Gastrocnemius medialis (tissue), 4 donors: ENCODE data around the gene PLAC8. TPM values are rescaled to one million over a fixed set of nuclear protein-coding genes. Genes with fewer than 3 reads are reported as not detected.

ENCODE experiments used
- ATAC-seq, 2 donors: fragments of 150-250 bp; one replicate each; pipeline ENCODE4 v1.9.1; 2016
- DNase-seq, 2 donors: peaks; one replicate each; pipeline ENCODE4 v3.0.0-alpha.2; 2019
- H3K27ac ChIP-seq, 4 donors: fragments of 200-600 bp; sonication (generic); 1 replicate in 1 of 4; 2 replicates in 3 of 4; pipeline ENCODE4 v1.5.1; 2016 to 2018; ENCODE audit warnings: mild to moderate bottlenecking in 2 of 4, moderate library complexity in 1 of 4
- H3K27me3 ChIP-seq, 3 donors: fragments of 200-600 bp; sonication (generic) in 2 of 3; 1 replicate in 1 of 3; 2 replicates in 2 of 3; pipeline versions ENCODE4 v1.5.1 to v1.6.0; 2016 to 2019; ENCODE audit warnings: mild to moderate bottlenecking in 1 of 3, moderate library complexity in 1 of 3
- H3K36me3 ChIP-seq, 2 donors: fragments of 200-600 bp; sonication (generic) in 1 of 2; one replicate each; pipeline ENCODE4 v1.5.1; 2017 to 2018
- H3K4me1 ChIP-seq, 2 donors: fragments of 200-600 bp; sonication (generic) in 1 of 2; one replicate each; pipeline ENCODE4 v1.5.1; 2016 to 2017; ENCODE audit warnings: mild to moderate bottlenecking in 2 of 2
- H3K4me3 ChIP-seq, 4 donors: fragments of 200-600 bp; sonication (generic) in 3 of 4; 1 replicate in 1 of 4; 2 replicates in 3 of 4; pipeline ENCODE4 v1.5.1; 2016 to 2019; ENCODE audit warnings: mild to moderate bottlenecking in 2 of 4
- H3K9me3 ChIP-seq, 3 donors: fragments of 200-600 bp; sonication (generic) in 2 of 3; 1 replicate in 1 of 3; 2 replicates in 2 of 3; pipeline ENCODE4 v1.5.1; 2016 to 2019
- CTCF ChIP-seq, 5 experiments: fragments of 450-650 bp in 3 of 5; fragments of 200-600 bp in 2 of 5; sonication (generic) in 2 of 5; IDR thresholded peaks in 4 of 5; conservative IDR thresholded peaks in 1 of 5; 1 replicate in 4 of 5; 2 replicates in 1 of 5; pipeline ENCODE4 v1.5.1; 2016 to 2019; ENCODE audit warnings: antibody characterized with exemption in 5 of 5, mild to moderate bottlenecking in 3 of 5, moderate library complexity in 3 of 5
- POLR2A ChIP-seq, 2 donors: fragments of 450-650 bp; IDR thresholded peaks; one replicate each; pipeline ENCODE4 v1.6.1; 2017; ENCODE audit warnings: antibody characterized with exemption in 2 of 2, mild to moderate bottlenecking in 2 of 2, moderate library complexity in 2 of 2
- in situ Hi-C, 4 donors: fragments of 200-750 bp; cut with MboI; loops; one replicate each; pipeline versions ENCODE4 v1.15.0 to v1.8.0; 2017; ENCODE audit warnings: low sequenced_read_pairs in 4 of 4
- intact Hi-C: fragments of 100-400 bp; cut with DNase I; formaldehyde crosslinking; loops from one replicate; pipeline ENCODE4 v1.15.1; 2023; ENCODE audit warnings: low total_unique reads
- total RNA-seq, 4 donors: library from RNA; depleted of rRNA; stranded (reverse); fragments of >200 nt; gene quantifications; one replicate each; pipeline versions ENCODE4 v1.1.0 to v1.2.3, GENCODE V29; 2016

PLAC8 gene
- total RNA-seq, 4 donors from 2014 or later: 0.23 to 1.1 (median 0.53) TPM; not detected in 1

GRCh38 chr4:83110970-83111750, 3.4 kb downstream of the PLAC8 start:
- Histone ChIP-seq H3K36me3 (no peaks in the 10 kb centered on the region), H3K9me3 (no peaks in the 10 kb centered on the region), H3K27me3 (no peaks in the 10 kb centered on the region), H3K4me1 (peaks cover 4% of the 10 kb centered on the region in 2 donors), H3K4me3 (peak overlapping the region in 2 of 4 donors; percentile 59 to 66), H3K27ac (no peak overlapping the region)
- ATAC-seq (no peak), DNase-seq (no peak)
- no peak for TF ChIP-seq POLR2A (IDR thresholded peaks at IDR 0.05)
- TF ChIP-seq CTCF (IDR thresholded peaks at IDR 0.05 in 4 of 5, conservative IDR thresholded peaks at IDR 0.05 in 1 of 5): no peak
- intact Hi-C loops: loop anchor here (1.0 to 5.0 kb wide), 2 partner anchors 36 to 99 kb away; partner anchors contain the start of gene LIN54
- in situ Hi-C loops: no loop called here

- Histone ChIP-seq H3K27ac (peak overlapping the region in 3 of 4 donors; percentile 16 to 43 (median 20)), H3K4me3 (peak overlapping the region; percentile 57 to 66 (median 58)), H3K9me3 (no peaks in the 10 kb centered on the region), H3K4me1 (peaks cover 4% of the 10 kb centered on the region in 2 donors), H3K27me3 (no peaks in the 10 kb centered on the region), H3K36me3 (no peaks in the 10 kb centered on the region)
- ATAC-seq (peak; percentile 90 to 95), DNase-seq (peak; percentile 60 to 70)
- TF ChIP-seq POLR2A (IDR thresholded peaks at IDR 0.05) (no peak), CTCF (IDR thresholded peaks at IDR 0.05 in 4 of 5, conservative IDR thresholded peaks at IDR 0.05 in 1 of 5) (peak in 3 of 5 experiments; percentile 4 to 64 (median 49))
- in situ Hi-C loops: no loop called here
- intact Hi-C loops: loop anchor here (1.0 to 5.0 kb wide), 2 partner anchors 35 to 98 kb away; partner anchors contain the start of gene LIN54
Measured at GRCh38 chr4:83110223-83110945, 4.1 kb downstream of the PLAC8 start.

GRCh38 chr4:83109480-83110222, 4.9 kb downstream of the PLAC8 start:
- H3K9me3 ChIP-seq: no peaks in the 10 kb centered on the region
- H3K36me3 ChIP-seq: no peaks in the 10 kb centered on the region
- H3K27ac ChIP-seq: peak overlapping the region in 3 of 4 donors; percentile 16 to 43 (median 20)
- H3K4me3 ChIP-seq: peak overlapping the region; percentile 57 to 66 (median 58)
- ATAC-seq (peak; percentile 72), DNase-seq (no peak)
- H3K4me1 ChIP-seq: peaks cover 4% of the 10 kb centered on the region in 2 donors
- in situ Hi-C loops (no loop called here), intact Hi-C loops (loop anchor here (1.0 to 5.0 kb wide), 2 partner anchors 34 to 97 kb away; partner anchors contain the start of gene LIN54)
- H3K27me3 ChIP-seq: no peaks in the 10 kb centered on the region
- TF ChIP-seq POLR2A (IDR thresholded peaks at IDR 0.05): no peak
- TF ChIP-seq CTCF (IDR thresholded peaks at IDR 0.05 in 4 of 5, conservative IDR thresholded peaks at IDR 0.05 in 1 of 5): no peak

- no peak for TF ChIP-seq CTCF (IDR thresholded peaks at IDR 0.05 in 4 of 5, conservative IDR thresholded peaks at IDR 0.05 in 1 of 5)
- no peak for TF ChIP-seq POLR2A (IDR thresholded peaks at IDR 0.05)
- in situ Hi-C loops: no loop called here
- H3K4me1 ChIP-seq: peaks cover 4% of the 10 kb centered on the region in 2 donors
- DNase-seq: no peak
- no peak overlapping the region for H3K4me3 ChIP-seq
- no peak for ATAC-seq
- H3K27me3 ChIP-seq: no peaks in the 10 kb centered on the region
- H3K9me3 ChIP-seq: no peaks in the 10 kb centered on the region
- H3K27ac ChIP-seq: no peak overlapping the region
- intact Hi-C loops: no loop called here
- no peaks in the 10 kb centered on the region for H3K36me3 ChIP-seq
Measured at GRCh38 chr4:83108101-83108861, 6.2 kb downstream of the PLAC8 start.
